HG03521 (cell line): ENCODE results near the gene LHX5.

ENCODE experiments used
- ATAC-seq: cut with Tn5 transposase; IDR thresholded peaks from one replicate; pipeline ENCODE4 v1.9.1; 2021; ENCODE audit warnings: mild to moderate bottlenecking, moderate library complexity; ENCODE audit not compliant: unreplicated experiment

Gene LHX5

DNA sequence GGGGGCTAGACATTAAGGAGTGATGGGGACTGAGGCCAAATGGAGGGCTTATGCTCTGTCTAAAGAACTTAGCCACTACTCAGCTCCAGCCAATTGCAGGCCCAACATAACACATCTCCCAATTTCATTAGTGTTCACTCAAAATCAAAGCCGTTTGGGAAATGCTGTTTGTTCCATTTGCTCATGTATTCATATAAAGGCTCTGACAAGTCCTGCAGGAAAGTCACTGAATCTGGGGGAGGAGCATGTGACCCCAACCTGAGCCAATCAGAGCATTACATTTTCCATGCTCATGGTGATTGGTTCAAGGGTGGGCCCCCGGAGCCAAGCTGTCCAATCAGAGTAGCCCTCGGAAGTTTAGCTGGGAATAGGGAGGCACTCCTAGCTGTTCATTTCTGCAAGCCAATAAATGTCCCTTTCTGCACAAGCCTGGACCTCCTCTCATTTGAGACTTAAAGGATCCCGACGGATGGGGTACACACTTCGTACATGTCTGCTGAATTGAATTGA, 28.6 kb downstream of the LHX5 start:
- no peak for ATAC-seq

DNA sequence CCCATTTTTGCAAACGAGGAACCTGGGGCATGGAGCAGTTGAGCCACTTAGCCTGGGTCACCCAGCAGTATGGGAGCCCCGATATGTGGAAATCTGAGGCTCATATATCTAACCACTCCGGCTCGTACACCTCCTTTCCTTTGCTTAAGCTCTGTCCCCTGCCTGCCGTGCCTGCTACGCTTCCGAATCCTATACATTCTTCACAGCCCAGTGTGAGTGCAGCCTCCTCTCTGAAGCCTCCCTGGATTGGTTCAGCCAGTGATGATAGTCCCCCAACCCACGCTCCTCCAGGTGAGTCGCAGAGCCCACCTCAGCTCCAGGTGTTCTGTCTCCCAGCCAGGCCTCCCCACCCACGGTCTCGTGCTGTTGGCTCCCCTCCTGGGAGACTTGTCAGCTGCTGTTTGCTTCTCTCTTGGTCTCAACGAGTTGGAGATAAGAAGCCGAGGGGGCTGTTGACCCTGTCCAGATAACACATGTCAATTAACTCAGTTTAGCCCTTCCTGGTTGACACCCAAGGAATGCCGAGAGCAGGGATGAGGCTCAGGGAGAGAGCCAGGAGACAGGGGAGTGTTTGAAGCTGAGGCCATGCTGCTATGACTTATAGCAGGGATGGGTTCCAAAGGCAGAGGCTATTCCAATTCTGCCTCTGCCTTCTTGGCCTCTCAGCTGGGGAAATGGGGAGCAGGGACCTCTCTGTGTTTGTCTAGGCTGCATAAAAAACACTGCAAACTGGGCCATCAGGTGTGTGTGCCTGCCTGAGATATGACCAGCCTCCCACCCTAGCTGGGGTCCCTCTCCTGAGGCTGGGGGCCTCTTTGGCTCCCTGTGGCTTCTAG, 30.5 kb downstream of the LHX5 start:
- ATAC-seq = no peak

DNA sequence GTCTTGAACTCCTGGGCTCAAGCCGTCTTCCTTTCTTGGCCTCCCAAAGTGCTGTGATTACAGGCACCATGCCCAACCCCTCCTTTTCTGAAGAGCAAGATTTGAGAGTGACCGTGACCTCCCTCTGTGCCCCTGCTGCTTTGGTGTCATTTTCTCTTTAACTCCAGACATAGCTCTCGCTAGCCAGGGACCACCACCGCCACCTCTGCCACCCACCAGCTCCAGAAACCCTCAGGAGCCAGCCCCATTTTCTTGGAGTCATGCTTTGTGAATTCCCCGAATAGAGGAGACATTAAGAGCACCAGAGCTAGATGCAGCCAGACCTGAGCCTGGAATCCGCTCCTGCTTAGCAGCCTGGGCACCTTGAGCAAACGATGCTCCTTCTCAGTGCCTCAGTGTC, 31.3 kb downstream of the LHX5 start:
- ATAC-seq = no peak

DNA sequence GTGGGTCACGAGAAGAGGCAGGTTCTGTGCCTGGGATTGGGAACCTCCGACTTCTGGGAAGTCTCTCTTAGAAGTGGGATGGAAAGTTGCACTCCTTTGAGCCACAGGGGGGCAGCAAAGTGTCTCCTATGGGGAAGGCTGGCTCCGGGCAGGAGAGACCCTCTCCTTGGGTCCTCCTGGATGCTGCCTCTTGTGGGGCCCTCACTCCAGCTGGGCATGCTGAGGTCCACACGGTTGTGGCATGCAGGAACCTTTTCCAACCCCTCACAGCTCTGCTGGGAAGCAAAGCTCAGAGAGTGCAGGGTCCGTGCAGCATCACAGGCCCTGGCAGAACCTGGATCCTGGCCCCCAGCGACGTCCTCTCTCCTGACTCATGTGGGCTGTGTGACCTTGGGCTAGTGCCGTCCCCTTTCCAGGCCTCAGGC, 32.1 kb downstream of the LHX5 start:
- ATAC-seq = no peak

DNA sequence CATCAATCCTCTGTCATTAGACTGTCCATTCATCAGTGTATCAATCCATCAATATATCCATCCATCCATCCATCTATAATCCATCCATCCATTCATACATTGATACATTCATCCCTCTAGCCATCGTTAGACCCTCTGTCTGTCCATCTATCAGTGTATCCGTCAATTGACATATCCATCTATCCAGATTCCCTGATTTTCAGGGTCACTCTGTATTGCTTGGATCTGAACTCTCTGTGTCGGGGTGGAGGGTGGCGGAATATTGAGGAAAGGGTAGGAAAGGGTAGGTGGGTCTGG, 32.4 kb downstream of the LHX5 start:
- ATAC-seq = no peak

DNA sequence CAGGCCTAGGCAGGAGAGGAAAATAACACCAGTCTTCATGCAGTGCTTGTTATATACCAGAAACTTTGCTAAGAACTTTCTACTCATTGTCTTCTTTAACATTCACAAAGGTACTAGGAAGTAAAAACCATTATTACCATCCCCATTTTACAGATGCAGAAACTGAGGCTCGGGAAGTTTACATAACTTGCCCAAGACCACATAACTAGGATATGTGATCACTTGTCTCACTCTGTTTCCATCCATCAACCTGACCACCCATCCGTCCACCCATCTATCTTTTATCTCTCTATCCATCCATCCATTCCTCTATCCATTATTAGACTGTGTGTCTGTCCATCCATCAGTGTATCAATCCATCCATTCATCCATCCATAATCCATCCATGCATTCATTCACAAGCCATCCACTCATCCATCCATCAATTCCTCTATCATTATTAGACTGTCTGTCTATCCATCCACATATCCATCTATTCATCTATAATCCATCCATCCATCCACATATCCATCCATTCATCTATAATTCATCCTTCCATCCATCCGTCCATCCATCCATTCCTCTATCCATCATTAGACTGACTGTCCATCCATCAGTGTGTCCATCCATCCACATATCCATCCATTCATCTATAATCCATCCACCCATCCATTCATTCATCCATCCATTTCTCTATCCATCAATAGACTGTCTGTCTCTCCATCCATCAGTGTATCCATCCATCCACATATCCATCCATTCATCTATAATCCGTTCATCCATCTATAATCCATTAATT, 33.0 kb downstream of the LHX5 start:
- no peak for ATAC-seq

DNA sequence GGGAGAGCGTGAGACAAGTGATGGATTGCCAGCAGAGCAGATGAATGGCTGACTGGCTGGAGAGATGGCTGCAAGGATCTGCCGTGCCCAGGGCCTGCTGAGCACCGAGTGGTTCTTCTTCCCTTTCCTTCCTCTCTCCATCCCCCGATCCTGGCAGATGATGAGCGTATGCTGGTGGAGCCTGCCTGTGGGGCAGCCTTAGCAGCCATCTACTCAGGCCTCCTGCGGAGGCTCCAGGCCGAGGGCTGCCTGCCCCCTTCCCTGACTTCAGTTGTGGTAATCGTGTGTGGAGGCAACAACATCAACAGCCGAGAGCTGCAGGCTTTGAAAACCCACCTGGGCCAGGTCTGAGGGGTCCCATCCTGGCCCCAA, 34.0 kb downstream of the LHX5 start:
- no peak for ATAC-seq

DNA sequence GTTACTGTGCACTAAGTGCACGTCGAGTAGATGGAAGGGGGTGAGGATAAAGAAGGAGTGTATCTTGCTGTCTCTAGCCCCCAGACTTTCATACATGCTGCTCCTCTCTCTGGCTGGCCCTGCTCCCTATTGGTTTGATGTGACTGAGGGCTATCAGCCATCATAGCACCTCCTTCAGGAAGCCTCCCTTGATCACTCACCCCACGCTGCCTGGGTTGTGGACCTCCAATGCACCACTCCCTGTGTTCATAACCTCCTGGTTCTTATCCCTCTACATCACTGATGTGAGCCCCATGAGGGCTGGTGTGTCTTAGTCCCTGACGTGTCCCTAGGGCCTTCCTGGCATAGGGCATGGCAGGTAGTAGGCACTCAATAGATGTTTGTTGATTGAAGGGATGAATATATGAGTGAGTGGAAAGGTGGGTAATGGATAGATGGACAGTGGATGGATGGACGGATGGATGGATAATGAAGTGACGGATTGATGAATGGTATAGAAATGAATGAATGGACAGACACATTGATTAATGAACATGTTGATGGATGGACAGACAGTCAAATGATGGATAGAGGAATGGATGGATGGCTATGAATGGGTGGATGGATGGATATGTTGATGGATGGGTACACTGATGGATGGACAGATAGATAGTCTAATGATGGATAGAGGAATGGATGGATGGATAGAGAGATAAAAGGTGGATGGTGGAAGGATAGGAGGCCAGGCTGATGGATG, 34.5 kb downstream of the LHX5 start:
- ATAC-seq = no peak

DNA sequence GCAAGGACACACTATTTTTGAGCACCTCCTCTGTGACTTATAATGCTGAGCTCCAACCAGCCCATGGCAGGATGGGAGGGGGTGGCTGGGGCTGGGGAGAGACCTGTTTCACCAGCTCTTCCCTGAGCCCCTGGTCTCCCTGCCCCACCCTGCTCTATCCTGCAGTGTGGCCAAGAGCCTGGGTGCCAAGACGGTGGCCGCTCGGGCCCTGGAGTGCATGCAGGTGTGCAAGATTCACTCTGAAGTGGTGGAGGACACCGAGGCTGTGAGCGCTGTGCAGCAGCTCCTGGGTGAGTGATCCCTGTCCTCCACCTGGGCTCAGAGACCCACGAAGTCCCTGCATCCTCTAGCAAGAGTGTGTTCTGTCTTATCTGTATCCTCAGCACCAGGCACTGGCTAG, 35.1 kb downstream of the LHX5 start:
- ATAC-seq = no peak

DNA sequence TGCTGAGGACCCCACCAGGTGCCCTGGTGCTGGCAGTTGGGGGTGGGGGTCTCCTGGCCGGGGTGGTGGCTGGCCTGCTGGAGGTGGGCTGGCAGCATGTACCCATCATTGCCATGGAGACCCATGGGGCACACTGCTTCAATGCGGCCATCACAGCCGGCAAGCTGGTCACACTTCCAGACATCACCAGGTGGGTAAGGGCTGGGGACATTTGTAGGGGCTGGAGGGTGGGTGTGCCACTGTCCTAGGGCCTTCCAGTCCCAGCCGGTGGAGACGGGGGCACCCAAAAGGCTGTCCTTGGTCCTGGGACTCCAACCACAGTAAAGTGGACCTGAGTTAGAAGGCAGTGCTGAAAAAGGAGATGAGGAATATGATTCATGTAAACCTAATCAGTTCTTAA, 36.3 kb downstream of the LHX5 start:
- no peak for ATAC-seq

DNA sequence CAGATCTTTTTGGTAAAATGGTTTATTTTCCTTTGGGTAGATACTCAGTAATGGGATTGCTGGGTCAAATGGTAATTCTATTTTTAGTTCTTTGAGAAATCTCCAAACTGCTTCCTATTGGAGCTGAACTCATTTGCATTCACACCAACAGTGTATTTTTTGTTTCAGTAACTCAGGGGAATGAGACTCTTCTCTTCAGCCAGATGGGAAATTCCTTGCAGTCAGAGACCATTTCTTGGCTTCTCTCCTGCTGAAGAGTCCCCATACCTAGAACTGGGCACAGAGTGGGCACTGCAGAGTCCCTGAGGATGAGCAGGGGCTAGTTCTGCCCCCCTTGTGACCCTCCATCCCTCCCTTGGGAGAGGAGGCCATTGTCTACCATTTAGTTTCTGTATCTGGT, 38.7 kb downstream of the LHX5 start:
- ATAC-seq = no peak

DNA sequence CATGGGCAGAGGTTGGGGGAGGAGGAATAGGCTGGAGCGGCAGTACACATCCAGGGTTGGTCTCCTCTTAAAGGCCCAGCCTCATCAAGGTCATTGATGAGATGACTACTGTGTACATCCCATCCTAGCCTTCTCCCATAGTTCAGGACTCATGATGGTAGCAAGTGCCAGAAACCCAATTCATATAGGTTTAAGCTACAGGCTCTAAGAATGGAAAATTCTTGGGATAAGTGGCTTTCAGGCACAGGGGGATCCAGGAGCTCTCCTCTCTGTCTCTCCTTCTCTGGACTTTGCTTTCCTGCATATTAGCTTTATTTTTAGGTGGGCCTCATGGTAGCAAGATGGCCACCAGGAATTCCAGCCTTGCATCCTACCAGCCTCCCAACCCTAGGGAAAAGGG, 43.2 kb downstream of the LHX5 start:
- ATAC-seq = no peak

DNA sequence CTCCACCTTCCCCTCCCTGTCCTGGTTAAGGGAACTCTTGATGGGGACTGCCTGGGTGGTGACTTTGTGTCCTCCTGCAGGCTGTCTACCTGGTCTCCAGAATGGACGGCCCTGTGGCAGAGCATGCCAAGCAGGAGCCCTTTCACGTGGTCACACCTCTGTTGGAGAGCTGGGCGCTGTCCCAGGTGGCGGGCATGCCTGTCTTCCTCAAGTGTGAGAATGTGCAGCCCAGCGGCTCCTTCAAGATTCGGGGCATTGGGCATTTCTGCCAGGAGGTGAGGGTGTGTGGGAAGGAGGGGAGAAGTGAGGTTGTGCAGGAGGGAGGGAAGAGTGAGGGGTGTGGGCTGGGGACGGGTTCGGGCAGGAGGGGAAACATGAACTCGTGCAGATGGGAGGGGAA, 43.8 kb downstream of the LHX5 start:
- ATAC-seq = no peak

DNA sequence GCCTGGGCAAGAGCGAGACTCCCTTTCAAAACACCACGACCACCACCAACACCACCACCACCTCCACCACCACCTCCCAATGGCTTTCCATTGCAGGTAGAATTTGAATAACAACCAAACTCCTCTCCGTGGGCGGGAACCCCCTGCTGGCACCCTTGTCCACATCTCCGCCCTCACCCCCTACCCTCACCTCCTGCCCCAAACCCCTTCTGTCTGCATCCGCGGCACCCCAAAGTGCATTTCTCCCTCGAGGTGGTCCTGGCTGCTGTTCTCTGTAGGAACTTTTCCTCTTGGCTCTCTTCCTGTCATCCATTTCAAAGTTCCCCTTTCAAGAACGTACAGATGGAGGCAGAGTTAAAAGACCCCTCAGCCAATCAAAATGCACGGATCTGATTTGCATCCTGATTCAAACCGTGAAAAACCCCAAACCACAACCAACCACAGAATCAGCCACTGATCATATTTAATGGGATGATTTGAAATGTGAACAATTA, 45.7 kb downstream of the LHX5 start:
- no peak for ATAC-seq

DNA sequence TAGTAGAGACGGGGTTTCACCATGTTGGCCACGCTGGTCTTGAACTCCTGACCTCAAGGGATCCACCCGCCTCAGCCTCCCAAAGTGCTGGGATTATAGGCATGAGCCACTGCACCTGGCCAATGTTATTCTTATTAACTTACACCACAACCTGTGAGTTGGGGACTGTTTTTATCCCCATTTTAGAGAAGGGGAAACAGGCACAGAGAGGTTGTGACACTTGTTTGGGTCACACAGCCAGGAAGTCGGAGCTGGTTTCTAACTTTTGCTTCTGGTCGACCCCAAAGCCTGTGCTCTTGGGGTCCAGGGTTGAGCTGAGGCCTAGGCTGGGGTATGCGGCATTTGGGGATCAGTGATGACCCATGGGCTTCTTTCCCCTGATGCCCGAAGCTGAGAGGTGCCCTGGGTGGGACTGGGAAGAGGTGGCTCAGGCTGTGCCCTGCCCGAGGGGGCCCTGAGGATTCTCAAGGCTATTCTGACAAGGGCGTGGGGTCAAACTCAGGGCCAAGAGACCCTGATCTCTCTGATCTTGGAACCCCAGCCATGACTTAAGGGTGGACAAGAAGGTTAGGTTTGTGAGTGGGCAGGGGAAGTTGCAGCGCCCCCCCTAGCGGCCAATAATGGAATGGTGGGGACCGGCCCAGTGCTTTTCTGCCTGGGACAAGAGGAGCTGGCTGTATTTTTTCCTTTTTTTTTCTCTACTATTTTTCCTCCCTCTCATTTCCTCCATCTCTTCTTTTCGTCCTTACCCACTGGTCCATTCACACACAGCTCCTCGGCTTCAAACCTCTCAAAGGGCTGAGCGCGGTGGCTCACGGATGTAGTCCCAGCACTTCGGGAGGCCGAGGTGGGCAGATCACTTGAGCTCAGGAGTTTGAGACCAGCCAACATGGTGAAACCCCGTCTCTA, 46.5 kb downstream of the LHX5 start:
- ATAC-seq = no peak

DNA sequence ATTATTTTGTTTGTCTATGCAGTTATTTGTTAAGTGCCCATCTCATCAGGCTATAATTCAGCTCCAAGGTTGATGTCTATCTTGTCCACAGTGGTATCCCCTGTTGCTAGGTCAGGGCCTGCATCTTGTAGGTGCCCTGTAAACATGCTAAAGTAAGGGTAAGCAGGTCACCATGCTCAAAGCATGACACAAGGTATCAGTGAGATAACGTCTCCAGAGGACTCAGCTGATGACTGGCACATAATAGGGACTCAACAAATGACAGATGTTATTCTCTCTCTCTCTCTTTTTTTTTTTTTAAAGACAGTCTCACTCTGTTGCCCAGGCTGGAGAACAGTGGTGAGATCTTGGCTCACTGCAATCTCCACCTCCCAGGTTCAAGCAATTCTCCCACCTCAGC, 47.2 kb downstream of the LHX5 start:
- ATAC-seq = no peak

DNA sequence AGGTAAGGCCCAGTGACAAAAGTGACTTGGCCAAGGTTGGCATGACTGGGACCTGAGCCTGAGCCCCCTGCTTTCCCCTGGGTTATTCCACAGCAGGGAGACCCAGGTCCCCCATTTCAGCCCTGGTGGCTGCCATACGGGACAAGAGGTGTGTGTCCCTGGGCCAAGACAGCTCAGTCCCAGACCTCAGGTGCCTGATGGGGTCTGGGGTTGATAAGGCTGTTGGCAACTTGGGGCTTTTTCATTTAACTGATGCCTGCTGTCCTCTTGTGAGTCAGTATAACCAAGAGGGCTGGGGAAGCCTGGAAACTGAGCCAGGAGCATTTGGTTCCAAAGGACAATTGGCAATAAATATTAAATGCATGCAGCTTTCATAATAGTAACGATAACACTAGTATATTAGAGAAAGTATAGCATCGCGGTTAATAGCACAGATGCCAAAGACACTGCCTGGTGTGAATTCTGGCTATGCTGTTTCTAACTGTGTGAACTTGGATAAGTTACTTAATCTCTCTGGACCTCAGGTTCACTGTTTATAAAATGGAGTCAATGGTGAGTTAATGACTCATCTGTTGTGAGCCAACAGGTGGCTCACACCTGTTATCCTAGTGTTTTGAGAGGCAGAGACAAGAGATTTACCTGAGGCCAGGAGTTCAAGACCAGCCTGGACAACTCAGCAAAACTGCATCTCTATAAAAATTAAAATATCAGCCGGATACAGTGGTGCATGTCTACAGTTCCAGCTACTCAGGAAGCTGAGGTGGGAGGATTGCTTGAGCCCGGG, 48.6 kb downstream of the LHX5 start:
- ATAC-seq = no peak

DNA sequence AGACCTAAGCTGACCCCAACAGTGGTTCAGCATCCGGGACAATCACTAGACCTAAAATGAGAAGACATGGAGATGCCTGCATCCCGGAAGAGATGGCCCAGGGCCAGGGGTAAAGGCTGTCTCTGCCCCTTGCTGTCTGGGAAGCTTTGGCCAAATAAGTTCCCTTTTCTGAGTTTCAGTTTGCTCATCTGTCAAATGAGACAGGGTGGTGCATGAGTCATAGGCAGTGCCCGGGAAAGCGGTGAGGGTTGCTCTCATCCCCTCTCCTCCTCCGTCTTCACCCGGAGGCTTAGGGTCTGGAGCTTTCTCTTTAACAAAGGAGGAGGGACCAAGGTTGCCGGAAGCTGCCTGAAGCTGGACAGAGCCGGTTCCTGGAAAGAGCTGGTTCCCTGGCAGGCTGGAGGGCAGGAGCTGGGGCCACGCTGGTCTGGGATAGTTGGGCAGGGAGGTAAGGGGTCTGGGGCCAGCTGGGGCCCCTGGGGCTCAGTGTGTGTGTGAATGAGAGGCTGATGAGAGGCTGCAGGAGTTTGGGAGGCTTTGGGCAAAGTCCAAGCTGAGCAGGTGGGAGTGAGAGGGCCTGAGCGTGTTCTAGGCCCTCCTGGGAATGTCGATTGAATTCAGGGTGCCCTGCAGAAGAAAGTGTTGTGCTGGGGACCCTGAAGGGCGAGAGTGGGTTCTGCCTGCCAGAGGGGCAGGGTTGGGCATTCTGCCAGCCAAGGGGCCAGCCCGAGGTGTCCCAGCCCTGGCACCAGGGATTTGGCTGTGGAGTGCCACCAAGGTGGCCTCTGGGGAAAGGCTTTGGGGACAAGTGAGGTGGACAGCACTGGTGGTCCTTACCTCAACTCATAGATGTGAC, 49.4 kb downstream of the LHX5 start, which contains the start of gene SDSL:
SDSL (plus strand) TSS at position 351 of the 856 bp plus-strand sequence. CDS start 5,603 bp downstream, outside the sequence.
- peak; percentile 68 for ATAC-seq
